Ramos (cell line): ENCODE results near the gene MARCHF3.

ENCODE experiments used
- in situ Hi-C: fragments of 300-500 bp; cut with MboI; formaldehyde crosslinking; loops from one replicate; pipeline ENCODE4 v1.14.3; 2022; ENCODE audit warnings: low sequenced_read_pairs; ENCODE audit not compliant: unreplicated experiment

The MARCHF3 gene

DNA sequence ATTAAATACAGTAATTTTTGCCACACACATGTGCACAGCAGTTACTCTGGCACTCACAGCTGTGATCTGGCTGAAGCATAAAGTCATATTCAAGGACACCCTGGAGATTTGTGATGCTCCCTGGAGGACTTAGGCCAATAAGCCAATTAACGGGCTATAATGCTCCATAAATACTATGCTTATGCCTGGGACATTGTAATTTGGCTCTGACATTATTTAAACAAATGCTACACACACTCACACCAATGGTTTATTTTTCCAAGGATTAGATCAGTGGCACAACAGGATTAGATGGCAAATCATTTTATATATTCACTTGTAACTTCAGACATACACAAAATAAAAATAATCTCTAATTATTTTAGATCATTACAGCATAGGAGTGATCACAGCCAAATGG, 142.2 kb downstream of the MARCHF3 start:
- in situ Hi-C loops: no loop called here

DNA sequence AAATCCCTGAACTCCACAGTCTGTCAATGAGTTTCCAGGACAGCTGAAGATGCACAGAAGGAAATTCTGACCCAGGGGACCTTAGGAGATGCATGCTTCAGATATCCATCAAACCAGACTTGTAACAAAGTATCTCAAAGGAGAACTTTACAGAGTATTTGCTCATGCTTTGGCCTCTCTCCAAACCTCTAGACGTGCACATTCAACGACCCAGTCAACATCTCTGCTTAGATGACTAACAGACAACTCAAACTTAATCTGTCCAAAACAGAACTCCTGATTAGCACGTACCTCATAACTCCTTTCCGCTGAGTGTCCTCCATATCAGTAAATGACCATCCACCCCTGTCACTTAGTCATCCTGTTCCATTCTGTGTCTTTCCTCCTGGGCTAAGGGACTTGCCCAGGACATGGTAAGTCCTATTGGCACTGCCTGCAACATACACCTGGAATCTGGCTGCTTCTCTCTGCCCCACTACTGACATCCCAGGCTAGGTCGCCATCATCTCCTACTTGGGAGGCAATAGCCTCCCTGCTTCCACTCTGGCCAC, 146.0 kb downstream of the MARCHF3 start:
- in situ Hi-C loops: no loop called here

DNA sequence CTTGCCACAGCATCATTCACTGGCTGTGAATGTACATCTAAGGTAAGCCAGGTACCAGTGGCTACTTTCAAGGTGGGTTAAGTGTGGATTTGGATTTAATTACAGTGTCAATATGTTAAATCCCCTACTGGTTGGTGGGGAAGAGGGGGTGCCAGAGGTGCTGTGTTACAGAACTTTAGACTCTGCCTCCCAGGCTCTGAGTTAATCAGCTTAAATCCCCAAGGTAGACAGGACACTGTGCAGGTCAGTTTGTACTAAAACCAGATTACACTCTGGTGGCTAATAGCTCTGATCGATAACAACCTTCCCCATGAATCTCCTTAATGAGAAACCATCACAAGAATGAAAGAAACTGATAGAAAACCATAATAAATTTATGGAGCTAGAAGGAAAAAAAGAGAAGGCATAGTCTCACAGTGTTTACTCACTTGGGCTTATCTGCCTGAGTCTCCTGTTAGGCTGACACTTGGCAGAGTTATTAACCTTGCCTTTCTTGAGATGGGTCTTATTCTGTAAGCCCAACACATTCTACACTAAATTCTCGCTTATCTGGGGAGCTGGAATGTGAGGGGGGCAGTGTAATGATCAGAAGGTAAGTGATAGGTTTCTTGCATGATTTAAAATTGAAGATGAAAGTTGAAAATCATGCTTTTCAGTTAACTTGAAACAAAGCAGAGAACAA, 146.7 kb downstream of the MARCHF3 start:
- in situ Hi-C loops: no loop called here

DNA sequence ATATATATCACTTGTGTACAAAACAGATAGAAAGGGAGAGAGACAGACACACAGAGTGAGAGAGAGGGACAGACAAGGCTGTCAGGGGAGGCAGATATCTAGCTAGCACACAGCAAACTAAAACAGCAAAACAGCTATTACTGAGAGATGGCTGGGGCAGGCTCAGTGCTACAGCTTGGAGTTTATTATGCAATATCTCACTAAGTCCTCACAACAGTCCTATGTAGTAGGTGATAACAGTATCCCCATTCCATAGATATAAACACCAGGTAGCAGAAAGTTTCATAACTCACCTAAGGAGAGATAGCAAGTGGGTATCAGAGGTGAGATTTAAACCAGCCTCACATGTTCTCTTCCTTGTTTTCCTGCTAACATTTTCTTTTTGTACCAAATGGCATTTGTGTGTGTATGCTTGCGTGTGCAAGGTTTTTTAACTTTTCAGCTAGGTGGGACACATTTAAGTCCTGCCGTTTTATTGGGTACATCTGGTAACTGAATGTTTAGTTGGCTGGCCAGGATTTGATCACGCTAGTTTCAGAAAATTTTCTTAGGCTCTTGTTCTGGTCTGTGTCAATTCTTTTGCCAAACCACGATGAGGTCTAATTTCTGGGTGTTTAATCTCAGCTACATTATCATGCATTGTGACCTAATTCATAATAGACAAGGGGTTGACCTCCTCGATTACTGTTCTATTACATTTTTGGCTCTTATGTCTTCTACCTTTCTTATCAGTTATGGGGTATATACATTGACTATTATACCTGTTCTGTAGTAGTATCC, 148.3 kb downstream of the MARCHF3 start:
- in situ Hi-C loops: no loop called here

DNA sequence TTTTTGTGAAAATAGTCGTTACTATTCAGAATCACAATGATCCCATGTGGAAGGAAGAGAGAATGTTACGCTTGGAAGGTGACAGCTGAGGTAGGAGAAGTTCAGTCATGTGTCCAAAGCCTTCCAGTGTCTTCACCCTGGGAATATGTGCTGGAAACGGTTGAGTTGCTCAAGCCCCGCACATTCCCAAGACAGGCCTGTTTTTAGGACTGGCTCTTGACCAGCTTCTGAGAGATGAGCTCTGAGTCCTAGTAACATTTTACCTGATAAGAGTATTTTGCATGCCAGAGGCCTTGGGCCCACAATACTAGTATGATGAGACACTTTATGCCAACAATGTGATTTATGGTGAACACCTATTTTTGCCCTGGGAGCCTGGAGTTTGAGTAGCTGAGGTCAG, 151.7 kb downstream of the MARCHF3 start:
- in situ Hi-C loops: no loop called here

DNA sequence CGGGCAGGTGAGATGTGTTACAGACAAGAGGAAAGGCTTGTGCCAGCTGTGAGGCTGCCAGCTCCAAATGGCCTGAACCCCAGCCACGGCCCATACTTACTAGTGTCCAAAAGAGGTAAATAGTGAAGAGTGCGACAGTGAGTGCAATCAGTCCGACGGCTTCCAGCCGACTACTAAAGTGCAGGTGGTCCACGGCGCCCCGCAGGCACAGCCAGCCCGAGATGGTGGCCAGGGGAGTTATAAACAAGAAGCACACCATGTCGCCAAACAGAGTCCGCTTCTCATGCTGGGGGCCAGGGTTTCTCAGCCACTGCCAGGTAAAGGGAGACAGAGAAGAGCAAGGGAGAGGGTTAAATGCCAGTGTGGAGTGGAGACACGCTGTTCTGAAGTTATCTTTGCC, 152.3 kb downstream of the MARCHF3 start:
- in situ Hi-C loops: no loop called here

DNA sequence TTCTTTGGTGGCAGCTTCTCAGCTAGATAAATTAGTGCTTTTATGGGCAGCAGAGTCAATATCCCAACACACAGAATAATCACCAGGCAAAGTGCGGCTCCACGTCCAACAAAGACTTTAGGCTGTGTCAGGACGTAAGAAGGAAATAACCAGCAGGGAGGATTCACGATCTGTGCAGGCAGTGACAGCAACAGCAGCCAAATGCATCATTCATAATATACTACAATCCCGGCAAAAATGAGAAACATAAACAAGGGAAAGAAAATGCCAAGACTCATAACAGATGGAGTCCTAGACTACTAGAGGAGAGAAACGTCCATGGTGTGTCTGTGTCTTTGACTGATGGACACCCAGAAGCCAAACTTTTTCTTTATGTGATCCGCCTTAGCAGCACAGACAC, 152.8 kb downstream of the MARCHF3 start:
- in situ Hi-C loops: no loop called here

DNA sequence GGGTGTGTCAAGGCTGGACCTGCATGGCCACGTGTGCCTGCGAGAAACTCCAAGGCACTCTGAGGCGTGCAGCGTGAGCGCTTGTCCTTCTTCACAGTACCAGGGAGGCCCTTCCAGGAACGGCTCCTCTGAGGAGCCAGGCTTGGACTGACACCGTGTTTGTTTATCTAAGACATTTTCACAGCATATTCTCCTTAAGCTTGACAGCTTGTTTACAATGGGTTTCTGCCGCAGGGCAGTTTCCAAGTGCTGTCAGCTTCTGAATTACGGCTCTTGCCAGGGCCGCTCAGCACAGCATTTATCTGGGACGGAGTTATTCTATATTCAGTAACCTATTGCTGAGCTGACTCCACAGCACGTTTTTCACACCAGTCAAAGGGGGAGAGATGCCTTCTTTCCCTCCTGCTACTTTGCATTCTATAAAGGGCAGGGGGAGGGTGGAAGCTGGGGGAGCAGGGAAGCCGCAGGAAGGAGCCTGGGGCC, 155.0 kb downstream of the MARCHF3 start:
- in situ Hi-C loops: no loop called here

DNA sequence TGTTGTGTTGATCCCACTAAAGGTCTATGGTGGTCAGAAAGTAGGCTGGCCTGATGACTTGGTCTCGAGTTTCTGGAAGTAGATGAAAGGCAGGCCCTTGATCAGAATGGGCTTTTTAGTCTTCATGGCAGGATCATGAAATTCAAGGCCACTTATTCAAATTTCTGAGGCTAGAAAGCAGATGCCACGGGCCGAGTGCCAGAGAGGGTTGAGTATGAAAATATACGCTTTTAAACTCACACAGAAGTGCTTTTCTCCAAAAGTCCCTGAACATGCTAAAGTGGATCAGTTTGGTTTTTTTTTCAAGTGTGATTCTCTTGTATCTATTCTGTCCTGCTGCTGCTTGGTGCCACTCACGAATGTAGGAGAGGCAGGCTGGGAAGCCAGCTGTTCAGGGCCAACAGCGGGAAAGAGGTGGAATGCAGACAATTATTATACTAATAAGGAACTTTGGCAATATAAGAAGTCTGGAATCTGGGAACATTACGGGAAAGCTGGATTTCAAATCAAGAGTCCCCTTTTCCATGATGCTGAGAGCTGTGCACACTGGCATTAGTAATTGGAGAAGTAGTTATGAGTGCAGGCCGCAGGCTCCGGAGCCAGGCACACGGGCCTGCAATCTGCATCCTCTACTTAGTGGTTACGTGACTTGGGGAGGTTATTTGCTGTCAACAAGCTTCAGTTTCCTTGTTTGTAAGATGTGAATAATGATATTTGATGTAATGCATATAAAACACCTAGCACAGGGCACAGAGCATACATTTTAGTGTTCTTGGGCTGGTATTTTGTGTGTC, 157.6 kb downstream of the MARCHF3 start:
- in situ Hi-C loops: no loop called here

DNA sequence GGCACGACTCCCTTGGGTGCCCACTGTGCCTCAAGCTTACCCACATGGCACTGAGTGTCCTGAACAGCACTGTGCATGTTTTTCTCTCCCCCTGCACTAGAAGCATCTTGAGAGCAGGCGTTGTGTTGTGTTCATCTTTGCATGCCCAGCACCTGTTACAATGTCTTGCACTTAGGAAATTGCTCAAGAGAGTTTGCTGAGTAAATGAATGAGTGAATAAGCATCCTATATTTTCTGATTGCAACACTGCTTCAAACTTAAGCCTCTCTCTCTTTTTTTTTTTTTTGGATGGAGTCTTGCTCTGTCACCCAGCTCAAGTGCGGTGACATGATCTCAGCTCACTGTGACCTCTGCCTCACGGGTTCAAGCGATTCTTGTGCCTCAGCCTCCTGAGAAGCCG, 158.9 kb downstream of the MARCHF3 start:
- in situ Hi-C loops: no loop called here

DNA sequence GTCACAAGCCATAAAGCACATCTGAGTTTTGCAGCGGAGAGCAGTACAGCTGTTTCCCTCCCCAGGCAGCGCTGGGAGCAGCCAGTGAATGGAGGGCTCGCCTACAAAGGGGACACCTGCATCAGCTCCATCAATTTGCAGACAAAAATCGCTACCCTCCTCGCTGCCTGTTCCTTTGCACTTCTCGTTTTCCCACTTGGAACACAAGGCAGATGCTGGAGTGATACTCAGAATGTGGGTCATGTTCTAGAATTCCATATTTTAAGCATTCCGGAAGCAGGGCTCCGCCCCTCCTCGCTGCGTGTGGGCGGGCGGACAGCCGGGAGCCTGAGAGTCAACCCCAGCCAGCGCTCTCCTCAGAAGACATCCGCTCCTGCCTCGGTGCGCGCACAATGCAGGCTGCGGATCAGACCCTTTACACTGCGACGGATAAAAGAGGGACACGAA, 161.3 kb downstream of the MARCHF3 start:
- in situ Hi-C loops: no loop called here

DNA sequence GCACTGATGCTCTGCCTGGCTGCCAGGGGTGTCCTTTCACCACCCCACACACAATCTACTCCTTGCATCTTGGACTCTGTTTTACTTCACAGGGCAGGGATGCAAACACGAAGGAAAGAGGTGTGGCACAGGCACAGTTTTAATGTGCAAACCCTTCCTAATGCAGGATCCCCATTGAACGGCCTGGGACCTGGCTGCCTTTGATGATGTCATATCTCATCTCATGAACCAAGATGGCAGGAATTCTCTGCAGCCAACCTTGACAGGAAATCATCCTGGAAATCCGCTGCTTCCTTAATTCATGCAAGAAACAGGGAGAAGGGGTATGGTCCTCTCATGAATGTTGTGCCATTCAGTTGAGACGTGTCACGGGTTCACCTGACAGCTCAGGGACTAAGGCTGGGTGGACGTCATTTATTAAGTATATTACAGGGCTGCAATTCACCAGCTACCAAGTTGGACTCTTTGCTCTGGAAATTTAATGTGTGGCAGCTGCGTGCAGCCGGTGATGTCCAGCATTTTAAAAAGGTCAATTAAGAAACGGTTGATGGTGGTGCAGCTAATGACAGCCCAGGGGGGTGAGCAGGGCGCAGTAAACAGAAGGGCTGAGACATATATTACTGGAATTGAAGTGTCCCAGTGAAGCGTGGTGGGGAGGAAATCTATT, 161.9 kb downstream of the MARCHF3 start:
- in situ Hi-C loops: no loop called here

DNA sequence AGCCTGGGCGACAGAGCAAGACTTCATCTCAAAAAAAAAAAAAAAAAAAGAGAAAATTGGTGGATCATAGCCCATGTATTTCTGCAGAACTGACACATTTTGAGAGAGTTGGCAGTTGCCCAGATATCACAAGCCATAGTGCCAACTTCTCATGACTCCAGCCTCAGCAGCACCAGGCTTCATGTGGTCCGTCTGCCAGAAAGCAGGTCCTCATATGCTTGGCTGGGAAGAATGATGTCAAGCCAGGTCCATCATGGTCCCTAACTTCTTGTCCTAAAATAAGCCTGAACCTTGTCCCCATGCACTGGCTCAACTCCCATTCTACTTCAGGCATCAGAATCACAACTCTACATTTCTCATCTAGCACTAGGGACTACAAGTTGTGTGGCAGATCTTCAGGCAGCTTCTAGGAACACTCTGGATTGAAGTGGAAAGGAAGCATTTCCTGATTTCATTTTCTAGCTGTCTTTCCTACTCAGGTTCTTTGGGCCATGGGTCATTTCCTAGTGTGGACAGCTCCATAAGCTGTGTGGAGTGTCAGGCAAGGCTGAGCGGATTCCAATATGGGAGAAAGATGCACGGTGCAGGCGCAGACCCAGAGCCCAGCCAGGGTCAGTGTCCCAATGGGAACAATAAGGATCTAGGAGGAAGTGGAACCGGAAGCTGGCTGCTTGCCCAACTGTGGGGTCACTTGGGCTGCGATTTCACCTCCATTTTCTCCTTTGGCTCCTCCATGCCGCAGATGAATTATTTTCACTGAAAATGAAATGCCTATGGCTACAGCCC, 163.3 kb downstream of the MARCHF3 start:
- in situ Hi-C loops: no loop called here

DNA sequence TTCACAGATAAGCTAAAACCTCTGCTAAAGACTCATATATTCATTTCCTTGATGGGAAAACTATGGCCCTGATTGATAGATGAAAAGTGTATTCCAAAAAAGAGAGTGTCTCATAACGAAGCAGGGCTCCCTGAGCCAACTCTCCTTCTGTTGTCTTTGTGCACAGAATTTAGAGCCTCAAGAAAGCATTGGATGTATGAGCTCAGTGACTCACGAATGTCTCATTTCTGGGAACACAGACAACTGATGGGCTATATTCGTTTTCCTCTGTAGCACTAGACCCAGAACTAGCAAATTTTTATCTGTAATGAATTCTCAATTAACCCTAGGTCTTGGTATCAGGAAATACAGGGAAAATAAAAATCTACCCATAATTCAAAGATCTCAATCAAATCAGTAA, 165.1 kb downstream of the MARCHF3 start:
- in situ Hi-C loops: no loop called here

DNA sequence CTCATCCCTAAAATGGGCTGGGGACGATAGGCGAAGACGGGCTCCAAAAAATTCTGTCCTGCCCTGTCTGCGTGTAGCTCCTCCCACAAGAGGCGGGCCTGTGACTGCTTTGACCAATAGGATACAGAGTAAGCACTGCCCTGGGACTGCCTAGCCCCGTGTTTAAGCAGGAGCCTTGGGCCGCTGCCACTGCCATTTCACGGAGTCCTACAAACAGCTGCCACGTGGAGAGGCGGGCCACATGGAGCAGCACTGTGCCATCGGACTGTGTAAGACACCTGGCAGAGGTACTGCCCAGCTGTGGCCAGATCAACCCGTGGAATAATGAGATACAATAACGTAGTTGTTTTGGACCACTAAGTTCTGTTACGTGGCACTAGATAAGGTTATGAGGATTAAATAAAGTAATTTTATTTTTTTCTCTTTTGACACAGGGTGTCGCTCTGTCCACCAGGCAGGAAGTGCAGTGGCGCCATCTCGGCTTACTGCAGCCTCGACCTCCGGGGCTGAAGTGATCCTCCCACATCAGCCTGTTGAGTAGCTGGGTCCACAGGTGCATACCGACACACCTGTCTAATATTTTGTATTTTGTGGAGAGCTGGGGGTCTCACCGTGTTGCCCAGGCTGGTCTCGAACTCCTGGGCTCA, 166.2 kb downstream of the MARCHF3 start:
- in situ Hi-C loops: no loop called here

DNA sequence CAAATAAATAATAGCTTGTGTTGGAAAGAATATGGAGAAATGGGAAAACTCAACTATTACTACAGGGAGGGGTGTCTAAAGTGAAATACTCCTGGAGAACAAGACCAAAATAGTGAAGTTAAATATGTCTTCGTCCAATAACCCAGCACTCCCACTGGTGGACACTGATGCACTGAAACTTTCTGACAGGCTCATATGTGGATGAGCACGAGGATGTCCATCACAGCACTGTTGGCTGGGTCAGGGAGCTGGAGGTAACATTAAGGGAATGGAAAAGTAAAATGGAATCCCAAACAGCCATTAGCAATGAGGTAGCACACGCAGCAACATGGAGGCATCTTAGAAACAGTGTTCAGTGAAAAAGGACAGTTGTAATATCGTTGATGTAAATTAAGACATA, 167.0 kb downstream of the MARCHF3 start:
- in situ Hi-C loops: no loop called here

DNA sequence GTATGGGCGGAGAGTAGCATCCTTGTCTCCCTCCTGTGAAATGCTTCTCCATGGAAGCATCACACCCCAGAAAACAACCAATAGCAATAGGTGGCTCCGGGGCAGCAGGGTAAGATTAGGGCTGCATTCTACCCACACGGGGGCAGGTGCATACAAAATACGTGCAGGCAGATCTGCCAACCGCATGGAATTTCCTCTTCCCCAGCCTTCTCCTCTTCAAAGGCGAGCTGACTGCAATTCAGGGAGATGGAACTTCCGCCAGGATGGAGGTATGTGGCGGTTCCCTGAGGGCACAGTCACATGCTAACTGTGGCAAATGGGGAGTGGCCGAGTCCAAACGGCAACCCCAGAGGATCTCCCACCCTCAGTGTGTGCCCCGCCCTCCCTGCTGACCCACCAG, 171.9 kb downstream of the MARCHF3 start:
- in situ Hi-C loops: no loop called here

DNA sequence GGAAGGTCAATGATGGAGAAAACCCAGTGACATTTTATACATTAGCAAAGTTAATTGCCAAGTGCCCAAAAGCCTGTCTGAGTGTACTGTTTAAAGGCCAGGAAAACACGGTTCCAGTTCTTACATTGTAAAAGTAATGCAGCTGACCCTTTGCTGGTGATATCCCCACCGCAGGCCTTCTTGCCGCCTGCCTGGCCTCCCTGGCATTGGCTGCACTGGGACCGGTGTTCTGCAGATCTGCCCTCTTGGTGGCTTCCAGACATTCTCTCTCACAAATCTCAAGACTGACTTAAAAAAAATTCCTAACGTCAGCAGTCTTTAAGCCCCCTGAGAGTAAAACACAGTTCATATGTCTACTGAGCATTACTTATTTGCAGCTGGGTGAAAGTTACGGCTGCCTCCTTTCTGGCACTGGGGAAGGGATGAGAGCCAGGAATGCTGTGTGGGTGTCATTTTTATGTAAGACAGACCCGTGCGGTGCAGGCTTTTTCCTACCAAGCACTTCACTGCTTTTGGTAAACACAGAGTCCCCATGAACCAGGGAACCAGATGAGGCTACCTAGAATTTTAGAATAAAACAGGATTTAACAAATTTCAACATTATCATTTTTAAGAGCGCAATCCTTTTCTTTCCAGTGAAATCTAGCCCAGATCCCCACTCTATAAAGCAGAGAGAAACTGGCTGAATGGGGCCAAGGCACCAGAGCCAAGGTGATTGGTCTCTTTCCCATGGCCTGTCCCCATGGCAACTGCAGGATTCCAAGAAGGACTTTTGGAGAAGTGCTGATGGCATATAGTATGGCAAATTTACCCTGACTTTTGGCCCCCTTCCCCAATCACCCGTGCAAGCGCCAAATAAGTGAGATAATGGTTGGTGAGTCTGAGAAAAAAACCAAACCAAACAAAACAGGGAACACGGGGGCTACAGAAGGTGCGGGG, 172.6 kb downstream of the MARCHF3 start:
- in situ Hi-C loops: no loop called here
